ENCODE measurements around the gene SLC25A42. TPM values are rescaled to one million over a fixed set of nuclear protein-coding genes. Genes with fewer than 3 reads are reported as not detected.

The SLC25A42 gene
- total and polyA plus RNA-seq, 3 experiments from 2014 or later = 10.4 to 19.3 (median 11.3) TPM

GRCh38 chr19:19157808-19158207, 94.0 kb downstream of the SLC25A42 start:
- POLR2A ChIA-PET = interaction anchor here (0.6 kb wide), 1 partner anchor 46 kb away, joined by 9 read pairs; the partner anchor contains the start of gene NR2C2AP
- H3K27ac ChIP-seq (ENCODE audit: low read depth, low read length) = no peak overlapping the region
- Mint-ChIP-seq H3K27me3 (peaks cover 0 to under 1% of the 10 kb centered on the region in 2 donors), H3K9me3 (no peaks in the 10 kb centered on the region), H3K4me3 (no peak overlapping the region), H3K4me1 (peaks cover 0 to 4% (median 2%) of the 10 kb centered on the region in 3 donors), H3K27ac (no peak overlapping the region), H3K36me3 (peaks cover 9 to 25% (median 13%) of the 10 kb centered on the region in 3 donors)
- no peaks in the 10 kb centered on the region for H3K4me1 ChIP-seq (ENCODE audit: insufficient read depth, low read length)
- CTCF ChIA-PET = interaction anchor here (0.7 to 2.2 kb wide), 2 partner anchors 16 to 19 kb away, joined by 3 to 8 read pairs; no protein-coding TSS in a partner anchor
- no peaks in the 10 kb centered on the region for H3K36me3 ChIP-seq (ENCODE audit: insufficient read depth, low read length)
- H3K27me3 ChIP-seq (ENCODE audit: insufficient read depth, low read length, poor library complexity, severe bottlenecking) = no peaks in the 10 kb centered on the region
- no peak for DNase-seq
- H3K4me3 ChIP-seq (ENCODE audit: low read length) = no peak overlapping the region
- no peaks in the 10 kb centered on the region for H3K9me3 ChIP-seq (ENCODE audit: low read length)

GRCh38 chr19:19159534-19159933, 95.7 kb downstream of the SLC25A42 start:
- POLR2A ChIA-PET = interaction anchor here (0.6 kb wide), 1 partner anchor 19 kb away, joined by 3 read pairs; no protein-coding TSS in a partner anchor
- Mint-ChIP-seq H3K4me1 (peaks cover 0 to 4% (median 2%) of the 10 kb centered on the region in 3 donors), H3K4me3 (peak overlapping the region in 1 of 7 donors; percentile 48), H3K27ac (no peak overlapping the region), H3K27me3 (peaks cover 0 to 1% of the 10 kb centered on the region in 2 donors), H3K36me3 (peaks cover 9 to 25% (median 13%) of the 10 kb centered on the region in 3 donors), H3K9me3 (no peaks in the 10 kb centered on the region)
- H3K36me3 ChIP-seq (ENCODE audit: insufficient read depth, low read length) = no peaks in the 10 kb centered on the region
- no peaks in the 10 kb centered on the region for H3K4me1 ChIP-seq (ENCODE audit: insufficient read depth, low read length)
- H3K9me3 ChIP-seq (ENCODE audit: low read length) = no peaks in the 10 kb centered on the region
- no peak overlapping the region for H3K27ac ChIP-seq (ENCODE audit: low read depth, low read length)
- CTCF ChIA-PET = interaction anchor here (1.0 kb wide), 1 partner anchor 18 kb away, joined by 3 read pairs; no protein-coding TSS in a partner anchor
- no peak for DNase-seq
- H3K4me3 ChIP-seq (ENCODE audit: low read length) = no peak overlapping the region
- no peaks in the 10 kb centered on the region for H3K27me3 ChIP-seq (ENCODE audit: insufficient read depth, low read length, poor library complexity, severe bottlenecking)

- Histone ChIP-seq H3K36me3 (ENCODE audit: insufficient read depth, low read length) (no peaks in the 10 kb centered on the region), H3K9me3 (ENCODE audit: low read length) (no peaks in the 10 kb centered on the region), H3K27ac (ENCODE audit: low read depth, low read length) (no peak overlapping the region), H3K4me3 (ENCODE audit: low read length) (no peak overlapping the region), H3K27me3 (ENCODE audit: insufficient read depth, low read length, poor library complexity, severe bottlenecking) (no peaks in the 10 kb centered on the region), H3K4me1 (ENCODE audit: insufficient read depth, low read length) (no peaks in the 10 kb centered on the region)
- ChIA-PET CTCF (no interaction called here), POLR2A (no interaction called here)
- Mint-ChIP-seq H3K9me3 (no peaks in the 10 kb centered on the region), H3K4me3 (no peak overlapping the region), H3K27ac (no peak overlapping the region), H3K27me3 (peaks cover 0 to 1% of the 10 kb centered on the region in 2 donors), H3K36me3 (peaks cover 5 to 20% (median 10%) of the 10 kb centered on the region in 3 donors), H3K4me1 (peaks cover 0 to 4% (median 2%) of the 10 kb centered on the region in 3 donors)
- DNase-seq = no peak
Observed at GRCh38 chr19:19160461-19161035, 96.8 kb downstream of the SLC25A42 start.

GRCh38 chr19:19162495-19162894, 98.7 kb downstream of the SLC25A42 start:
- Histone ChIP-seq H3K27me3 (ENCODE audit: insufficient read depth, low read length, poor library complexity, severe bottlenecking) (no peaks in the 10 kb centered on the region), H3K27ac (ENCODE audit: low read depth, low read length) (no peak overlapping the region), H3K36me3 (ENCODE audit: insufficient read depth, low read length) (no peaks in the 10 kb centered on the region), H3K9me3 (ENCODE audit: low read length) (no peaks in the 10 kb centered on the region), H3K4me3 (ENCODE audit: low read length) (no peak overlapping the region), H3K4me1 (ENCODE audit: insufficient read depth, low read length) (no peaks in the 10 kb centered on the region)
- no peak for DNase-seq
- ChIA-PET CTCF (no interaction called here), POLR2A (no interaction called here)
- peaks cover 0 to 1% of the 10 kb centered on the region in 2 donors for H3K27me3 Mint-ChIP-seq
- H3K27ac Mint-ChIP-seq = no peak overlapping the region
- H3K36me3 Mint-ChIP-seq = peaks cover 0 to 6% (median 3%) of the 10 kb centered on the region in 3 donors
- peaks cover 0 to 4% (median 2%) of the 10 kb centered on the region in 3 donors for H3K4me1 Mint-ChIP-seq
- H3K9me3 Mint-ChIP-seq = no peaks in the 10 kb centered on the region
- H3K4me3 Mint-ChIP-seq = no peak overlapping the region

Other genes starting within 250 kb of the SLC25A42 start
- gene UPF1, start 232.0 kb upstream of the SLC25A42 start, total RNA-seq = 10 to 100 TPM; 96.8 to 97.2 TPM
- gene UPF1, start 232.0 kb upstream of the SLC25A42 start, polyA plus RNA-seq = 24.6 TPM
- gene CERS1, start 167.8 kb upstream of the SLC25A42 start, total RNA-seq = not detected
- not detected for gene CERS1, start 167.8 kb upstream of the SLC25A42 start, polyA plus RNA-seq
- gene COPE, start 144.6 kb upstream of the SLC25A42 start, total RNA-seq = 100 to 1,000 TPM; 177 to 184 TPM
- 300 TPM for gene COPE, start 144.6 kb upstream of the SLC25A42 start, polyA plus RNA-seq
- 10 to 100 TPM; 92.5 to 95.1 TPM for gene DDX49, start 144.3 kb upstream of the SLC25A42 start, total RNA-seq
- 28.5 TPM for gene DDX49, start 144.3 kb upstream of the SLC25A42 start, polyA plus RNA-seq
- 1 to 10 TPM; 1.2 to 1.3 TPM for gene HOMER3, start 122.8 kb upstream of the SLC25A42 start, total RNA-seq
- gene HOMER3, start 122.8 kb upstream of the SLC25A42 start, polyA plus RNA-seq = 0.58 TPM
- 10 to 100 TPM; 77.6 to 81.2 TPM for gene SUGP2, start 30.5 kb upstream of the SLC25A42 start, total RNA-seq
- gene SUGP2, start 30.5 kb upstream of the SLC25A42 start, polyA plus RNA-seq = 10.0 TPM
- 10 to 100 TPM; 57.6 to 61.9 TPM for gene ARMC6, start 30.4 kb upstream of the SLC25A42 start, total RNA-seq
- 34.1 TPM for gene ARMC6, start 30.4 kb upstream of the SLC25A42 start, polyA plus RNA-seq
- gene TMEM161A, start 74.5 kb downstream of the SLC25A42 start, total RNA-seq = 10 to 100 TPM; 27.7 to 30.6 TPM
- gene TMEM161A, start 74.5 kb downstream of the SLC25A42 start, polyA plus RNA-seq = 30.1 TPM
- 1 to 10 TPM; 1.5 to 2.0 TPM for gene MEF2B, start 106.3 kb downstream of the SLC25A42 start, total RNA-seq
- gene MEF2B, start 106.3 kb downstream of the SLC25A42 start, polyA plus RNA-seq = not detected
- gene BORCS8, start 128.2 kb downstream of the SLC25A42 start, total RNA-seq = 10 to 100 TPM; 37.3 to 40.1 TPM
- 18.7 TPM for gene BORCS8, start 128.2 kb downstream of the SLC25A42 start, polyA plus RNA-seq
- 100 to 1,000 TPM in 1 of 2 experiments, 10 to 100 TPM in 1; 98.4 to 101 TPM for gene RFXANK, start 128.3 kb downstream of the SLC25A42 start, total RNA-seq
- gene RFXANK, start 128.3 kb downstream of the SLC25A42 start, polyA plus RNA-seq = 71.2 TPM
- 10 to 100 TPM; 59.5 to 60.7 TPM for gene NR2C2AP, start 139.4 kb downstream of the SLC25A42 start, total RNA-seq
- gene NR2C2AP, start 139.4 kb downstream of the SLC25A42 start, polyA plus RNA-seq = 35.4 TPM
- under 1 TPM in 1 of 2 experiments, not detected in 1; 0.04 TPM for gene NCAN, start 148.0 kb downstream of the SLC25A42 start, total RNA-seq
- gene NCAN, start 148.0 kb downstream of the SLC25A42 start, polyA plus RNA-seq = not detected
- gene TM6SF2, start 209.3 kb downstream of the SLC25A42 start, total RNA-seq = not detected
- not detected for gene TM6SF2, start 209.3 kb downstream of the SLC25A42 start, polyA plus RNA-seq